ENCODE data around the gene GP1BA. TPM values are rescaled to one million over a fixed set of nuclear protein-coding genes. Genes with fewer than 3 reads are reported as not detected.

Gene GP1BA
- total RNA-seq, 4 donors from 2014 or later, result not detected

- intact Hi-C loops (cut with DNase I; ENCODE audit: low total_unique reads), result no loop called here
- no peak for DNase-seq (ENCODE audit: low spot score in 2 of 2)
- 80 to 88% methylated on average over 20 to 21 of the region's 27 CpGs for WGBS, 2 donors
- no peak for TF ChIP-seq CTCF (IDR thresholded peaks at IDR 0.05)
- H3K4me3 ChIP-seq (ENCODE audit: low read depth, poor library complexity, severe bottlenecking), result no peak overlapping the region
These were observed 35.5 kb upstream of the GP1BA start for GRCh38 chr17:4896332-4897197.

GRCh38 chr17:4897198-4897687 lies 34.8 kb upstream of the GP1BA start:
- TF ChIP-seq CTCF (IDR thresholded peaks at IDR 0.05) (no peak), POLR2A (IDR thresholded peaks at IDR 0.05) (no peak)
- intact Hi-C loops (cut with DNase I; ENCODE audit: low total_unique reads), result no loop called here
- H3K4me3 ChIP-seq (ENCODE audit: low read depth, poor library complexity, severe bottlenecking), result no peak overlapping the region
- WGBS, 2 donors, result 74 to 78% methylated on average over 10 of the region's 10 CpGs
- DNase-seq (ENCODE audit: low spot score in 2 of 2), result no peak

GRCh38 chr17:4897785-4898184 lies 34.3 kb upstream of the GP1BA start:
- intact Hi-C loops (cut with DNase I; ENCODE audit: low total_unique reads), result no loop called here
- H3K4me3 ChIP-seq (ENCODE audit: low read depth, poor library complexity, severe bottlenecking), result no peak overlapping the region
- WGBS, 2 donors, result 71 to 83% methylated on average over 5 of the region's 5 CpGs
- no peak for DNase-seq (ENCODE audit: low spot score in 2 of 2)
- TF ChIP-seq POLR2A (IDR thresholded peaks at IDR 0.05), result no peak
- TF ChIP-seq CTCF (IDR thresholded peaks at IDR 0.05), result no peak

GRCh38 chr17:4898351-4898750 lies 33.7 kb upstream of the GP1BA start:
- DNase-seq (ENCODE audit: low spot score in 2 of 2), result no peak
- TF ChIP-seq POLR2A (IDR thresholded peaks at IDR 0.05), result no peak
- TF ChIP-seq CTCF (IDR thresholded peaks at IDR 0.05), result no peak
- intact Hi-C loops (cut with DNase I; ENCODE audit: low total_unique reads), result no loop called here
- 66 to 70% methylated on average over 8 of the region's 8 CpGs for WGBS, 2 donors
- no peak overlapping the region for H3K4me3 ChIP-seq (ENCODE audit: low read depth, poor library complexity, severe bottlenecking)

GRCh38 chr17:4898927-4899326 lies 33.1 kb upstream of the GP1BA start:
- no peak overlapping the region for H3K4me3 ChIP-seq (ENCODE audit: low read depth, poor library complexity, severe bottlenecking)
- intact Hi-C loops (cut with DNase I; ENCODE audit: low total_unique reads), result no loop called here
- TF ChIP-seq POLR2A (IDR thresholded peaks at IDR 0.05), result no peak
- no peak for TF ChIP-seq CTCF (IDR thresholded peaks at IDR 0.05)
- no peak for DNase-seq (ENCODE audit: low spot score in 2 of 2)
- 9 to 13% methylated on average over 11 to 16 of the region's 34 CpGs for WGBS, 2 donors
